ENCODE measurements around the gene AOC3.
"Not testable (repeated sequence)": the region's sequence is repeated elsewhere in the genome, so short reads cannot be mapped to it uniquely, and the experiment has no call there.

The AOC3 gene

DNA sequence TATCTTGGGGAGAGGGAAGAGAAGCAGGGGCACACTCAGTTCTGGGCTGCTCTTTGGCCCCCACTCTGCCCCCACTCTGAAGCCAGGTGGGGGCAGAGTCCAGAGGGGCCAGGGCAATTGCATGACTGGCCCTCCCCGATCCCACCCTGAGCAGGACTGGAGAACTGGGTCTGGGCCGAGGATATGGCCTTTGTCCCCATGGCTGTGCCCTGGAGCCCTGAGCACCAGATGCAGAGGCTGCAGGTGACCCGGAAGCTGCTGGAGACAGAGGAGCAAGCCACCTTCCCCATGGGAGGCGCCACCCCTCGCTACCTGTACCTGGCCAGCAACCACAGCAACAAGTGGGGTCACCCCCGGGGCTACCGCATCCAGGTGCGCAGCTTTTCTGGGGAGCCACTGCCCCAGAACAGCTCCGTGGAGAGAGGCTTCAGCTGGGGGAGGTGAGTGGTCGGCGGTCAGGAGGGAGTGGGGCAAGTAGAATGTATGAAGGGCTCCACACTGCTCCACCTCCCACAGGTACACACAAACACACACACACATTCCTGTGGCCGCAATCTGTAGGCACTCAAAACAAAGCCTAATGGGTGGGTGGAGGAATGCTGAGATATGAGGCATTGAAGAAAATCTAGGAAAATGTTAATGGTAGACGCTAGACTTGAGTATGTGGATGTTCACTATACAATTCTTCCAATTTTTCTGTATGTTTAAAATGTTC is 21.4 kb downstream of the AOC3 start:
- H3K9me3 ChIP-seq (ENCODE audit: control insufficient read depth, low read depth, low read length): peaks cover 6% of the 10 kb centered on the region
- H3K4me3 ChIP-seq (ENCODE audit: low read length): no peak overlapping the region
- H3K27me3 ChIP-seq (ENCODE audit: control insufficient read depth, insufficient read depth, low read length): peaks cover 4% of the 10 kb centered on the region
- H3K27ac ChIP-seq (ENCODE audit: low read length): no peak overlapping the region
- no peaks in the 10 kb centered on the region for H3K4me1 ChIP-seq (ENCODE audit: control insufficient read depth, low read depth, low read length)
- H3K9ac ChIP-seq (ENCODE audit: low read length): no peak overlapping the region
- H3K36me3 ChIP-seq (ENCODE audit: control insufficient read depth, low read depth, low read length): no peaks in the 10 kb centered on the region

DNA sequence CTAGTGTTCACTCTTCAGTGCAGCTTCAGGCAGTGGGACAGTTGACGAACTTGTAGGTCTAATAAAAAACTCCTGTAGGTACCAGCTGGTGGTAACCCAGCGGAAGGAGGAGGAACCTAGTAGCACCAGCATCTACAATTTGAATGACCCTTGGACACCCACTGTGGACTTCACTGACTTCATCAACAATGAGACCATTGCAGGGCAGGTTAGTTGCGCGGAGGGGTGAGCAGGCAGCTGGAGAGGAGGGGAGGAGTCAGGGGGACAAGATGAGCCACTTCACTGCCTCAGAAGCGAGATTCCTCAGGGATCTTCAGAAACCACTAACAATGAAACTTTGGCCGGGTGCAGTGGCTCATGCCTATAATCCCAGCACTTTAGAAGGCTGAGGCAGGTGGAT is 22.3 kb downstream of the AOC3 start:
- no peak overlapping the region for H3K9ac ChIP-seq (ENCODE audit: low read length)
- H3K27me3 ChIP-seq (ENCODE audit: control insufficient read depth, insufficient read depth, low read length): peaks cover 13% of the 10 kb centered on the region
- no peak overlapping the region for H3K4me3 ChIP-seq (ENCODE audit: low read length)
- H3K27ac ChIP-seq (ENCODE audit: low read length): no peak overlapping the region
- no peaks in the 10 kb centered on the region for H3K36me3 ChIP-seq (ENCODE audit: control insufficient read depth, low read depth, low read length)
- H3K9me3 ChIP-seq (ENCODE audit: control insufficient read depth, low read depth, low read length): peaks cover 6% of the 10 kb centered on the region
- H3K4me1 ChIP-seq (ENCODE audit: control insufficient read depth, low read depth, low read length): peaks cover 2% of the 10 kb centered on the region

DNA sequence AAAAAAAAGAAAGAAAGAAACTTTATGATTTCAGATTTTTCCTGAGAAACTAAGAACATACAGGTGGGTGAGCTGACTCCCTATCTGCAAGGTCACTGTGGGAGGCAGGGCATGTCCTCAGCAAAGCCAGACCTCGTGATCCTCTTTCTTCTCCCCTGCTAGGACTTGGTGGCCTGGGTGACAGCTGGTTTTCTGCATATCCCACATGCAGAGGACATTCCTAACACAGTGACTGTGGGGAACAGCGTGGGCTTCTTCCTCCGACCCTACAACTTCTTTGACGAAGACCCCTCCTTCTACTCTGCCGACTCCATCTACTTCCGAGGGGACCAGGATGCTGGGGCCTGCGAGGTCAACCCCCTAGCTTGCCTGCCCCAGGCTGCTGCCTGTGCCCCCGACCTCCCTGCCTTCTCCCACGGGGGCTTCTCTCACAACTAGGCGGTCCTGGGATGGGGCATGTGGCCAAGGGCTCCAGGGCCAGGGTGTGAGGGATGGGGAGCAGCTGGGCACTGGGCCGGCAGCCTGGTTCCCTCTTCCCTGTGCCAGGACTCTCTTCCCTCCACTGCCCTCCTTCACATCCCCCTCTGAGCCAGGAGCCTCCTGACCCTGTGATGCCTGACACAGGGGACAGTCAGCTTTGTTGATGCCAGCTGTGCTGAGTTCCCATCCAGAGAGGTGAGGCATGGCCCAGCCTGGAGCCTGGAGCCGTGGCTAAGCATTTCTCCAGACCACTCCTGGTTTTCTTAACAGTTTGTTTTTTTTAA is 23.1 kb downstream of the AOC3 start:
- H3K9me3 ChIP-seq (ENCODE audit: control insufficient read depth, low read depth, low read length); H3K4me3 ChIP-seq (ENCODE audit: low read length); H3K27ac ChIP-seq (ENCODE audit: low read length); H3K36me3 ChIP-seq (ENCODE audit: control insufficient read depth, low read depth, low read length); H3K9ac ChIP-seq (ENCODE audit: low read length); H3K4me1 ChIP-seq (ENCODE audit: control insufficient read depth, low read depth, low read length): not testable (repeated sequence)
- peaks cover 21% of the 10 kb centered on the region for H3K27me3 ChIP-seq (ENCODE audit: control insufficient read depth, insufficient read depth, low read length)

DNA sequence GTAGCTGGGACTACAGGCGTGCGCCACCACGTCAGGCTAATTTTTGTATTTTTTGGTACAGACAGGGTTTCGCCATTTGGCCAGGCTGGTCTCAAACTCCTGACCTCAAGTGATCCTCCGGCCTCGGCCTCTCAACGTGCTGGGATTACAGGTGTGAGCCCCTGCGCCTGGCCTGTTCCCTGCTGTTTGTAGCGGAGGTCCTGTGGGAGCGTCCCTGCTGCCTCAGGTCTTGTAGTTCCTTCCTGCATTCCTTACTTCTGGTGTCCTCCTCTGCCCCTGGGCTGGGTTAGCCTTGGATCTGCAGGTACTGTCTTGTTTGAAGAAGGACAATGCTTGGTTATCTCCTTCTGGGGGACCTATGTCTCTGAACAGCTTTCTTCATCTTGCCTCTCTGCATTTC is 26.0 kb downstream of the AOC3 start:
- no peak overlapping the region for H3K27ac ChIP-seq (ENCODE audit: low read length)
- H3K27me3 ChIP-seq (ENCODE audit: control insufficient read depth, insufficient read depth, low read length): peaks cover 25% of the 10 kb centered on the region
- no peaks in the 10 kb centered on the region for H3K9me3 ChIP-seq (ENCODE audit: control insufficient read depth, low read depth, low read length)
- H3K4me1 ChIP-seq (ENCODE audit: control insufficient read depth, low read depth, low read length): peaks cover 6% of the 10 kb centered on the region
- no peak overlapping the region for H3K9ac ChIP-seq (ENCODE audit: low read length)
- H3K36me3 ChIP-seq (ENCODE audit: control insufficient read depth, low read depth, low read length): no peaks in the 10 kb centered on the region
- H3K4me3 ChIP-seq (ENCODE audit: low read length): no peak overlapping the region

DNA sequence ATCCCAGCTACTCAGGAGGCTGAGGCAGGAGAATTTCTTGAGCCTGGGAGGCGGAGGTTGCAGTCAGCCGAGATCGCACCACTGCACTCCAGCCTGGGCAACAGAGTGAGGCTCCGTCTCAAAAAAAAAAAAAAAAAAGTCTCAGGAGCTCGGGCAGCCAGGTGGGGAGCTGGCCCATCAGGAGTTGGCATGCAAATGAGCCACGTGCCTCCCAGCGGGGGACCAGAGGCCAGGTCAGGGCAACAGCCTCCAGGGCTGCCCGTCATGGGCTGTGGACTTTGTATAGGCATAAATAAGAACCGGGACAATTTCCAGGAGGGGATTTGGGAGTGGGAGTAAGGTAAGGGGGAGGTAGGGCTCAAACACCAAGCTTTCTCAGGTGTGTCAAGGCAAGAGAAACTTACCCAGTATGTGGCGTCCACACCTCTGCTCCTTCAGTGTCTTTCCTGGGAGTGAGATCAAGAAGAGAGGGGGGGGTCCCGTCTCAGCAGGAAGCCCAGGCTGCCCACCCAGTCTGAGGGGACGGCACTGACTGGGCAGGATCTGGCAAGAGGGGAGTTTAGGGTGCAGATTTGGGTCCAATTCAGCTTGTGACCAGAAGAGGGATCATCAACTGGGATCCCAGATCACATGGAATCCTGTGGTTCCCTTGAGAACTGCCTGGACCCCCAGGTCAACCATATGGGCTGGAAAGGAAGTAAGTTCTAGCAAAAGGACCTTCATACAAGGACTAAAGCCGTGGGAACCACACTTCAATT is 27.3 kb downstream of the AOC3 start:
- peak overlapping the region; percentile 5 for H3K4me3 ChIP-seq (ENCODE audit: low read length)
- peaks cover 6% of the 10 kb centered on the region for H3K4me1 ChIP-seq (ENCODE audit: control insufficient read depth, low read depth, low read length)
- no peaks in the 10 kb centered on the region for H3K9me3 ChIP-seq (ENCODE audit: control insufficient read depth, low read depth, low read length)
- H3K9ac ChIP-seq (ENCODE audit: low read length): no peak overlapping the region
- peaks cover 25% of the 10 kb centered on the region for H3K27me3 ChIP-seq (ENCODE audit: control insufficient read depth, insufficient read depth, low read length)
- no peaks in the 10 kb centered on the region for H3K36me3 ChIP-seq (ENCODE audit: control insufficient read depth, low read depth, low read length)
- no peak overlapping the region for H3K27ac ChIP-seq (ENCODE audit: low read length)

DNA sequence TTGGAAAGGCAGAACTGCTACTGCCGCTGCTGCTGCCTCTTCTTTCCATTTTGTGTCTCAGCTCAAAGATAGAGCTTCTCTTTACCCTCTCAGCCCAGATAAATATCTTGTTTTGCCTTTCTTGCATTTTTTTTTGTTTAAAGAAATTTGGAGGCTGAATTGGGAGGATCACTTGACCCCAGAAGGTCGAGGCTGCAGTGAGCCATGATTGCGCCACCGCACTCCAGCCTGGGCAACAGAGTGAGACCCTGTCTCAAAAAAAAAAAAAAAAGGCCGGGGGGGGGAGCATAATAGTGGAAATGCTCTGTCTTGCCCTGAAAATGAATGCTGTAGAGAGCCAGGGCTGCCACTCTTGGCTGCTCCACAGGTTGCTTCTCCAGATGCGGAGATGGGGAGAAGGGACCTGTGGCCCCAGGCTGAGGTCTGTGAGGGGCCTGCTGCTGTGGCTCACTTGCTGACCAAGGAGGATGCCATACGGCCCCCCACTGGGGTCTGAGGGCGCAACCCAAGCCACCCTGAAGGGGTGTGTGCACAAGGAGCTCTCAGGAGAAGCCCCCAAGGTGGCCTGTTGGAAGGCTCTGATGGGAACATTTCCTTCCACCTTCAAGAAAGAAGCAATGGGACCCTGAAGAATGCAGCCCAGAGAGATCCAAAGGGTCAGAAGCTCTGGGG is 28.1 kb downstream of the AOC3 start:
- Histone ChIP-seq H3K4me3 (ENCODE audit: low read length) (no peak overlapping the region), H3K9me3 (ENCODE audit: control insufficient read depth, low read depth, low read length) (no peaks in the 10 kb centered on the region), H3K9ac (ENCODE audit: low read length) (no peak overlapping the region), H3K36me3 (ENCODE audit: control insufficient read depth, low read depth, low read length) (no peaks in the 10 kb centered on the region), H3K4me1 (ENCODE audit: control insufficient read depth, low read depth, low read length) (peaks cover 6% of the 10 kb centered on the region), H3K27me3 (ENCODE audit: control insufficient read depth, insufficient read depth, low read length) (peaks cover 25% of the 10 kb centered on the region), H3K27ac (ENCODE audit: low read length) (no peak overlapping the region)

DNA sequence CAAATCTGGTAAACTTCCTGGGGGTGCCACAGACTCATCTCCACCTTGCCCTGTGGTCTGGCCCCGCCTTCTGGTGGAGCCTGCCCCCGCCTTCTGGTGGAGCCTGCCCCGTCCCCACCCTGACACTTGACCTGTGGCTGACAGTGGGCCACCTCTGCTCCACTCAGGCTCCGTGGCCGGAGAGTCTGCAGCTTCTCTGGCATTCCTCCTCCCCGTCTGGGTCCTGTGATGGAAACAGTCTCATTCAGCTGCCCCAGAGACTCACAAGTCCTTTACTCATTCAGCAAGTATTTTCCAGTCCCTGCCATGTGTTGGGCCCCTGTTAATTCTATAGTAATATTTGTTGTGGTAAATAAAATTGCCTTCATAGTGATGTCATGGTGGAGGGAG is 28.6 kb downstream of the AOC3 start:
- Histone ChIP-seq H3K27me3 (ENCODE audit: control insufficient read depth, insufficient read depth, low read length) (peaks cover 25% of the 10 kb centered on the region), H3K9ac (ENCODE audit: low read length) (no peak overlapping the region), H3K36me3 (ENCODE audit: control insufficient read depth, low read depth, low read length) (no peaks in the 10 kb centered on the region), H3K4me3 (ENCODE audit: low read length) (no peak overlapping the region), H3K9me3 (ENCODE audit: control insufficient read depth, low read depth, low read length) (no peaks in the 10 kb centered on the region), H3K27ac (ENCODE audit: low read length) (no peak overlapping the region), H3K4me1 (ENCODE audit: control insufficient read depth, low read depth, low read length) (peaks cover 6% of the 10 kb centered on the region)

DNA sequence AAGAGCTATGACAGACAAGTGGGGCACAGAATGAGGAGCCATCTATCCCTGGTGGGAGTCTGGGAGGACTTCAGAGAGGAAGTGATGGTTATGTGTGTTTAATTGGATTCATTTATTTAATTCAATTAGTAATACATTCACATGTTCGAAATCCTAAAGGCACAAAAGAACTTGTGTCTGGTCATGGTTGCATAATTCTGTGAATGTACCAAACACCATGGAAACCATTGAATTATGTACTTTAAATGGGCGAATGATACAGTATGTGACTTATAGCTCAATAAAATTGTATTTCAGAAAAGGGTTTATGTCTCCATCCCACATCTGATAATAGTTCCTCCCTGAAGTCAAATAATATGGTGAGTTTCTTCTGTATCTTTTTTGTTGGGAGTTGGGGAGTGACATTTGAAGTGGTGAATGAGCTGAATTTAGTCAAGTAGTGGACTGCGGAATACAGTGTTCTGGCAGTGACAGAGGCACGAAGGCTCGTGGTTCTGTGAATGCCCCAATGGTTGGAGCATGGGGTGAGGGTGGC is 29.8 kb downstream of the AOC3 start:
- no peak overlapping the region for H3K27ac ChIP-seq (ENCODE audit: low read length)
- peaks cover 25% of the 10 kb centered on the region for H3K27me3 ChIP-seq (ENCODE audit: control insufficient read depth, insufficient read depth, low read length)
- peaks cover 6% of the 10 kb centered on the region for H3K4me1 ChIP-seq (ENCODE audit: control insufficient read depth, low read depth, low read length)
- no peaks in the 10 kb centered on the region for H3K36me3 ChIP-seq (ENCODE audit: control insufficient read depth, low read depth, low read length)
- H3K4me3 ChIP-seq (ENCODE audit: low read length): no peak overlapping the region
- no peak overlapping the region for H3K9ac ChIP-seq (ENCODE audit: low read length)
- no peaks in the 10 kb centered on the region for H3K9me3 ChIP-seq (ENCODE audit: control insufficient read depth, low read depth, low read length)

DNA sequence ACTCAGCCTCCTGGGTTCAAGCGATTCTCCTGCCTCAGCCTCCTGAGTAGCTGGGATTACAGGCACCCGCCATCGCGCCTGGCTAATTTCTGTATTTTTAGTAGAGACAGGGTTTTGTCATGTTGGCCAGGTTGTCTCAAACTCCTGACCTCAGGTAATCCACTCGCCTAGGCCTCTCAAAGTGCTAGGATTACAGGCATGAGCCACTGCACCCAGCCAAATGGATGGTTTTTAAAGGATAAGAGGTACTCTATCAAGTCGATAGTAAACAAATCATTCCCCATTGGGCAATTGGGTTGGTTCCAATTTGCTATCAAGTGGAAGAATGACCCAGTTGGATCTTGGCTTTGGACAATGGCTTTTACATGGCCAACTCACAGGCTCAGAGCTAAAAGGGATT is 30.7 kb downstream of the AOC3 start:
- H3K27me3 ChIP-seq (ENCODE audit: control insufficient read depth, insufficient read depth, low read length): peaks cover 25% of the 10 kb centered on the region
- H3K27ac ChIP-seq (ENCODE audit: low read length); H3K4me3 ChIP-seq (ENCODE audit: low read length); H3K4me1 ChIP-seq (ENCODE audit: control insufficient read depth, low read depth, low read length); H3K9me3 ChIP-seq (ENCODE audit: control insufficient read depth, low read depth, low read length); H3K36me3 ChIP-seq (ENCODE audit: control insufficient read depth, low read depth, low read length); H3K9ac ChIP-seq (ENCODE audit: low read length): not testable (repeated sequence)

DNA sequence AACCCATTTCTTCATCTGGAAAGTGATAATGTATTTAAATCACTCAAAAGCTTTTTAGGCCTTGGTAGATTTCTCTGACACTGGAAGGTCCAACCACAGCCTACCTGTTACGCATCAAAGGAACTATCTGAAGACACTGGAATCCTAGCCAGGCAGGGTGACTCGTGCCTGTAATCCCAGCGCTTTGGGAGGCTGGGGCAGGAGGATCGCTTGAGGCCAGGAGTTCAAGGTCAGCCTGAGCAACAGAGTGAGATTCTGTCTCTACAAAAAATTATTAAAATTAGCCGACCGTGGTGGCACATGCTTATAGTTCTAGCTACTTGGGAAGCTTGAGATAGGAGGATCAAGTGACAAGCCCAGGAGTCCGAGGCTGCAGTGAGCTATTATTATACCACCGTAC is 31.2 kb downstream of the AOC3 start:
- Histone ChIP-seq H3K27me3 (ENCODE audit: control insufficient read depth, insufficient read depth, low read length) (peaks cover 23% of the 10 kb centered on the region), H3K4me3 (ENCODE audit: low read length) (no peak overlapping the region), H3K9me3 (ENCODE audit: control insufficient read depth, low read depth, low read length) (no peaks in the 10 kb centered on the region), H3K9ac (ENCODE audit: low read length) (no peak overlapping the region), H3K36me3 (ENCODE audit: control insufficient read depth, low read depth, low read length) (no peaks in the 10 kb centered on the region), H3K4me1 (ENCODE audit: control insufficient read depth, low read depth, low read length) (peaks cover 6% of the 10 kb centered on the region), H3K27ac (ENCODE audit: low read length) (no peak overlapping the region)
